CD4-positive, alpha-beta T cell treated with Interleukin-10 for 1 hour (primary cell): ENCODE measurements around the gene RGS6.

Experiments used
- DNase-seq: peaks from one replicate; pipeline ENCODE4 v3.0.0-alpha.2; 2020

Gene RGS6

DNA sequence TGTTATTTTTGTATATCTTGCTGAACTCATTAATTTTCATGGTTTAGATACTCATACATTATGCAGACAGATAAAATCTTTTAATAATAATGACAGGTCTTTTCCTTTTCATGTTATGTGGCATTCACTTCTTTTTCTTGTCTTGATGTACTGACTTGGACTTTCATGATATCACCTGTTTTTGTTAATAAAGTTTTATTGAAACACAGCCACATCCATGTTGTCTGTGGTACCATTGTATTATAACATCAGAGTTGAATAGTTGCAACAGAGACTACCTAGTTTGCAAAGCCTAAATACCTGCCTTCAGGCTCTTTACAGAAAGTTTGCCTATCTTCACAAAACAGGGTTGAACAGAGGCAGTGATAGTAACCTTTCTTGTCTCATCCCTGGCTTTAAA lies 85.1 kb downstream of the RGS6 start:
- no peak for DNase-seq

DNA sequence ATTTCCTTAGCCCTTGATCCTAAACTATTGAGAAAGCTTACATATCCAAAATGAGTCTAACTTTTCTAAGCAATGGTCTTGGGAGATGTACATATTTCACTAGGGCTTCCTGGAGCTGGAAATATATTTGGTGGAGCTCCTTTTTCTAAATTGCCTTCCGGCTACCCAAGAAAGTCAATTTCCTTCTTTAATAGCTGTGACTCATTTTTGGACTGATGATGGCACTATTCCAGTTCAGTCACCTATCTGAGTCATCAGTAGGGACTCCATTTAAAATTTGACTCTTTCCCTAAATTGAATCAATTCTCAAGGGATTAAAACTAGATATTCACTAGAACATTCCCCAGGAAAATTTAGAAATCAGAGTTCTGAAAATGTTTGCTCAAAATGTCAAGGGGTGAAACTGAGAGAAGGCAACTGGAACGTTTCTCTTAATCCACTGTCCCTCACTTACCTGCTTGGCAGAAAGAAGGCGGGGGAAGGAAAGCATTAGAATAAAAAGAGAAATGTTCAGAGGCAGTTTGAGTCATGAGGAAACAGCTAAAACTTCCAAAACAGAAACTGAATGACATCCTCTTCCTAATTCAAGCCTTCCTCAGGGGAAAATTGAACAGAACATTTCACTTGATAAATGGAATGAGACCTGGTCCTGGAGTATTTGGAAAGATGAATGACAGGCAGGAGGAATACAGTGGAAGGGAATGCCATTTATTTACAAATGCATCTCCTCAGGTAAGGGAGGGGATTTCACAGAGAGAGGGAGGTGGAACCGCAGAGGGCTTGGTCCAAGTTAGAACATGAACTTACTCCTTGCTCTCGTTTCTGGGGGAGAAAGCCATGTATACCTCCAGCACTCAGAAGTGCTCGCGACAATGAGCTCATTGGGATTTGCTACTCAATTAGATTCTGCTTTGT lies 91.2 kb downstream of the RGS6 start:
- DNase-seq = no peak

- peak; percentile 21 for DNase-seq
Observed at GRCh38 chr14:72024043-72024407, 91.8 kb downstream of the RGS6 start.

DNA sequence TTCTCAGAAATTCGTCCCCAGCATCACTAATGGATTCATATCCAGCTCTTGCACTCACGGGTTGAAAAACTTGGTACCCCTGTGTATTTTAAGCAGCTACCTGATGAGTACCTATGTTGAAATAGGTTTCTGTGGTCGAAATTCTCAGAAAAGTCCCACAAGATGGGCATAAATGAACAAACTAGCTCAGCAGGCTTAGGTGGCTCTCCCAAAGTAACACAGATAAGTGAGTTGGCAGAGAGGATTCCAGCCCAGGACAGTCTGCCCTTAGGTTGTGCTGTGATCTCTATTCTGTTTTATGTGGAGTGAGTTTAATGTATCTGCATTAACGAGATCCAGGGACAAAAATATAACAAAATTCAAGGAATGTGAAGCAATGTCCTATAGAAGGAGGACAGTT lies 92.3 kb downstream of the RGS6 start:
- no peak for DNase-seq

DNA sequence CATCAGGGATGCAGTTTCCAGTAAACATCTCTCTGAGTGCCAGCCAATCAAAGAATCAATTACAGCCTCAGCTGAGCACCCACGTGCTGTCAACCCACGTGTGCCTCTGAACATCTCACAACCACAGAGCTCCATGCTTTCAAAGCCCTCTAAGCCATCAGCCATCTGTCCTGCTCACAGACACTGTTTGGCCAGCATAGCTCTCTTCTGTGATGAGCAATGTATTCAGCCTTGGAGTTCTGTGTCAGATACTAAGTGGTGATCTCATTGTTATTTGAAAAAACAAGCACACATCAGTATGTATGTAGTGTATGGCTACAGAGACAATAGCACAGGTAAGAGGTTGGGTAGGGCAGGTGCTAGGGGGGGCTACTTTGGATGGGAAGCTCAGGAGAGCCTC lies 94.3 kb downstream of the RGS6 start:
- no peak for DNase-seq

GRCh38 chr14:72027061-72027460 lies 94.8 kb downstream of the RGS6 start:
- DNase-seq = no peak

GRCh38 chr14:72033365-72033764 lies 101.1 kb downstream of the RGS6 start:
- DNase-seq = no peak

GRCh38 chr14:72040528-72040927 lies 108.3 kb downstream of the RGS6 start:
- DNase-seq = no peak

GRCh38 chr14:72045271-72045670 lies 113.0 kb downstream of the RGS6 start:
- DNase-seq = no peak

DNA sequence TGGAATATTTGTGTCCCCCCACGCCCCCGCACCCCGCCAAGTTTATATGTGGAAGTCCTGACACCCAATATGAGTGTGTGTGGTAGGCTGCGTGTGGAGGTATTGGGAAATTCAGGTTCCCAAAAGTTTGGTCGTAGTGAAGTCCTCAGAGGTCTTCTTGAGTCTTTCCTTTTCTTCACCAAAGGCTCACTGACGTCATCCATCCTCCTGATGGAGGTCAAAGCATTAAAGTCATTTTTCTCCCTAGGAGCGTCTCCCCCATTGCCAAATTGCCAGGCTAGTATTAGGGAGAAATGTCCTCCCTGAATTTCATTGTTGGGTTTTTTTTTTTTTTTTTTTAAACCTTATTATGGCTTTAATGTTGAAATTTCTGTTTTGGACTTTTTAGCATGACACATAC lies 113.7 kb downstream of the RGS6 start:
- DNase-seq = no peak

DNA sequence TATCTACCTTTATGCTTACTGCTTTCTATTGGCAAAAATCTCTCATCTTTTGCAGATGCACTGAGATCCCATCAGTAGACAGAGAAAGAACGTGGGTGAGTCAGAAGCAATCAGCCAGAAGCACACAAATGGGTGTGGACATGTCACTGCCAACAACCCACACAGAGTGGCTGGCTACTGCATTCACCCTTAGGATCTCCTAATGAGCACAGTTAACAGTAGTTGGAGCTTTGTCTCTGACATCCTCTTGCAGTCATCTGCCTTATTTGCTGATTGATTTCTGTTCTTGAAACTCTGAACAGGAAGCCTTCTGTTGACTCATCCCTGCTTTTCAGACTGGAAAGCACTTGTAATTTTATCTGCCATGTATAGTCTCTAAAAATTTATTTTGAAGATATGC lies 117.2 kb downstream of the RGS6 start:
- no peak for DNase-seq

- DNase-seq = no peak
Observed at GRCh38 chr14:72052356-72052755, 120.1 kb downstream of the RGS6 start.

DNA sequence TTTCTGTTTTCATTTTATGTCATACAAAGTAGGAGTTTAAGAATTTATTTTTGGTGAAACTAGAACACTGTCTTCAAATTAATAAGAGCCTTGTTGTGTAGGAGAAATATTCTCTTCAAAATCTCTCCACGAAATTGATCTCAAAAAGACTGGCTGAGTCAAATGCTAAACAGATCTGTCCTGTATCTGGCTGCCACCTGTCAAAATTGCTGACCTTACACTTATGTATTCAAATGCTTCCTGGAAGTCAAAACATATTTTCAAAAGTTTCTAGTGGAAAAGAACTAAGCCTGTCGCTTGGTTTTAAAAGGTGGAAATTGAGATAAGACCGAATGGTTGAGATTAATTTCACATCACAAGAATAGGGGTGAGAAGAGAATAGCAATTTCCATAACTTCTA lies 121.4 kb downstream of the RGS6 start:
- no peak for DNase-seq

DNA sequence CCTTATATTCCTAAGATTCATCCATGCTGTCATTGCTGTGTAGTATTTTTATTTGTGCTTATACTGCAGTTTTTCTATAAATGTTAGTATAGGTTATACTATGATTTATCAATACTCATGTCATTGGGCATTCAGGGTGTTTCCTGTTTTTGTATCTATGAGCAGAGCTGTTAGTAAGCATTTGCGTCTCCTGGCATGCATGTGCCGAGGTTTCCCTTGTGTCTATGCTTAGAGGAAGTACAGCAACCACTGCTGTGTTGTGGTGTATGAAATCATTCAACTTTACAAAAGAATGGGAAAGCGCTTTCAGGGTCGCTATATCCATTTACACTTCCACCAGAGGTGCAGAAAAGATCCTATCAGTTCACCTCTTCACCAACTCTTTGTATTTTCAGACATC lies 122.7 kb downstream of the RGS6 start:
- no peak for DNase-seq

DNA sequence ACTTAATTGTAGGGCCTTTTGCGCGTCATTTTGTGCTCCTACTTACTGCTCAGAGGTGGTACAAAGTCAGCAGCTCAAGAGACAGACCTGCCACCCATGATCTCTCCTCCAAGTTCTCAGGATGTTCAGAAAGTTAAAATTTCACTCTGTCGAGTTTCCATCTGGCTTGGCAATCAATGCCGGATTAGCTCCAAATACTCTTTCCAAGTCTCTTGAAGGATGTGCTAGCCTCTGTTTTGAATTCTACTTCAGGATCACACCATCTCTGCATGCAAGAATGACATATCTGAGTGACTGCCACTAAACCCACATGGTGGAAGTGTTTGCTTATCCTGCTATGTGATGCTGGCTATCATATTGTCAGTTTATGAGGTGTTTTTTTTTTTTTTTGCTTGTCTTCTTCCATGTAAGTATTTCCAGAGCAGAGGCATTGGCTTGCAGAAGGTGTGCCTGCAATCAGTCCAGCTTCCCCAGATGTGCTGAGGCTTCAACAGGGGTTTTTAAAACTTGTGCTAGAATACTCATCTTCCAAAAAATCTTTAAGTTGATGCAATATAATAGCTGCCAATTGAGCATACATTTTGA lies 125.6 kb downstream of the RGS6 start:
- no peak for DNase-seq

DNA sequence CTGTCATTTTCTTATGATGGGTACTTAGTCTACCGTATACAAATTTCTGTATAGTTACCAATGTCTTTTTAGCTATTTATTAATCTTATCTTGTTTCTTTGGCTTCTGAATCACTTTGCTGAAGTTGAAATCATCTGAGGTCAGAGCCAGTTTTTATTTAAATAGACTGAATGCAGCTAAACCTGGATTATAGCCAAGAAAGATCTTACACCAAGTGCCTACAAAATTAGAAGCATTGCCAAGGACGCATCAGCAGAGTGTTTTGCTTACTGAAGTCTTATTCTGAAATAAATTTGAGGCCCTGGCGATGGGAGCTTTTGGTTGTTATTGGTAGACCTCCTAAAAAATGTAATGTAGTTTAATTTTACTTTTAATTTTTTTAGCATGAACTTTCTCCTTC lies 128.2 kb downstream of the RGS6 start:
- no peak for DNase-seq

- DNase-seq = no peak
Observed at GRCh38 chr14:72060917-72061316, 128.7 kb downstream of the RGS6 start.

GRCh38 chr14:72061718-72062117 lies 129.5 kb downstream of the RGS6 start:
- no peak for DNase-seq

GRCh38 chr14:72063761-72064282 lies 131.6 kb downstream of the RGS6 start:
- DNase-seq = no peak

DNA sequence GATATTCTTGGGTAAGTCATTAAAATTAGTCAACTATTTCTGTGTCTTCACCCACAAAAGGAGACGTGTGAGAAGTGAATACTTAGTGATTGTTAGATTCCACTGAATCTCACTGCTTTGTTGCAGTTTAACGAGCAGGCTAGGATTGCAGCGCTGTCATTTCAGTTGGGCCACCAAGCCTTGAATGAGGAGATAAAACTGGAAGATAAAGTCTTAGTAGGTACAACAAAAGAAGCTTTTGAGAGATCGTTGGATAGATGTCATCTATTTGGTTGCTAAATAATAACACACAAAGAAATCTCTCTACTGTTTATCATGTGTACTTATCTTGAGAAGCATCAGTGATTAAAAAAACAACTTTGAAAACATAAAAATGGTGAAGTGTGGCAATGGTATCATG lies 132.3 kb downstream of the RGS6 start:
- no peak for DNase-seq

GRCh38 chr14:72070458-72070857 lies 138.2 kb downstream of the RGS6 start:
- no peak for DNase-seq

DNA sequence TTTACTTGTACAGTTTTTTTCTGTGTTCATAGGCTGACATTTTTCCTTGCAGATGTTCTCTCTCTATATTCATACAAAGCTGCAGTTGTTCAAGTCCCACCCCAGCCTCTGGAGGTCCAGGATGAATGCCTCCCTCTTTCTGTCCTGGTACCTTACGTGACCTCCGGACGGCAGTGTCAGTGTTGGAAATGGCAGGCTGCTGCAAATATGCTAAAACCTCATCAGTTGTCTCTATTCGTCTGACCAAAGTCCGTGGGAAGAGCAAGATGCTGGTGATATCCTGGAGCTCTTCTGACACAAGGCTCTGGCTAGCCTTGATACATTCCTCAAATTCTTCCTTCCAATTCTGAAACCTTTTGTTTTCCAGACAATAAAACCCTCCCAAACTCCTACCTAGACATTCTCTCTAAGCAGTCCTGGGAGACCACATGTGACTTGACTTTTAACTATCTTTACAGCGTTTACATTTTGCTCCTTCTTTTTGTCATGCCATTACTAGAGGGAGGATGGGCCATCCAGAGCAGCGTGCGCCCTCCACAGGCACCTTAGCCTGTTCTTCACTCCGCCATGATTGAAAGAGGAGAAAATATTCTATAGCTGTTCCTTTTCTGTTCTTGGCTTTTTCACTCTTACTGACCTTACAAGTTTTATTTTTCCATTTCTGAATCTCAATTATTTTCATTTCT lies 143.6 kb downstream of the RGS6 start:
- DNase-seq = no peak

GRCh38 chr14:72081137-72081536 lies 148.9 kb downstream of the RGS6 start:
- DNase-seq = no peak

GRCh38 chr14:72084935-72085334 lies 152.7 kb downstream of the RGS6 start:
- no peak for DNase-seq
